Stimulated activated CD4-positive, alpha-beta T cell treated with anti-CD3 and anti-CD28 coated beads, Interleukin-2, amount 100 ng/mL, for 24 hours (primary cell): ENCODE data around the gene FAM90A26.
"Not testable (repeated sequence)": the region's sequence is repeated elsewhere in the genome, so short reads cannot be mapped to it uniquely, and the experiment has no call there.

Source experiments
- DNase-seq, 2 donors: peaks; one replicate each; pipeline ENCODE4 v3.0.0-alpha.2; 2020

The FAM90A26 gene

GRCh38 chr4:9165990-9166389 is 4.2 kb upstream of the FAM90A26 start:
- DNase-seq = not testable (repeated sequence)

DNA sequence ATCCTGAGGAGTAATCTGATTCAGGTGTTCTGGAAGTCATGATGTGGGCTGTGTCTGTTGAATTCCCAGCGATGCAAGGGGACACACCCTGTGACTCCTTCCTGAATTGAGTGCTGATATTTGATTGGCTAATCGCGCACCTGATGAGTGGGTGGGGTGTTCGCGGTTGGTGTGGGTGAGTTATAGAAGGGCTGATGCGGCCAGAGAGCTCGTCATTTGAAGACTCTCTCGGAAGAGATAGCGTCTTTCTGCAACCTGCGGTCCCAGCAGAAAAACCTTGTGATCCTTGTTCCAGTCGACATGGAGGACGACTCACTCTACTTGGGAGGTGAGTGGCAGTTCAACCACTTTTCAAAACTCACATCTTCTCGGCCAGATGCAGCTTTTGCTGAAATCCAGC is 40.1 kb downstream of the FAM90A26 start, which contains the start of gene USP17L10:
Gene USP17L10 (plus strand): TSS at position 301 of the 400 bp plus-strand sequence. CDS start 0 bp downstream, at position 301.
- DNase-seq = not testable (repeated sequence)

DNA sequence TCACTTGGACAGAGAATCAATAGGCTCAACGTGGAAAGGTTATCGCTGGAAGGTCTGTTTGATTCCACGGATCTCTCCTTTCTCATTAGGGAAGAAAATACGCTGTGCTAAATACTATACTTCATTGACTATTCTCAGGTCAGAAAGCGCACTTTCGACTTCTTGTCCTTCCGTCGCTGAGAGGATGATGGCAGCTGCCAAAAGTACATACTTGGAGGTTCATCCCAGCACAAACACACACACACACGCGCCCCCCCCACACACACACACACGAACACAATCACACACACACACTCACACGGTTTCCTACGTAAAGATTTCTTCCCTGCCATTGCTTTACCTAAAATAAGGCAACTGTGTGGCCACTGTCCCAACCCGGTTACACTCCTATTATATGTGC is 44.5 kb downstream of the FAM90A26 start:
- DNase-seq = not testable (repeated sequence)

DNA sequence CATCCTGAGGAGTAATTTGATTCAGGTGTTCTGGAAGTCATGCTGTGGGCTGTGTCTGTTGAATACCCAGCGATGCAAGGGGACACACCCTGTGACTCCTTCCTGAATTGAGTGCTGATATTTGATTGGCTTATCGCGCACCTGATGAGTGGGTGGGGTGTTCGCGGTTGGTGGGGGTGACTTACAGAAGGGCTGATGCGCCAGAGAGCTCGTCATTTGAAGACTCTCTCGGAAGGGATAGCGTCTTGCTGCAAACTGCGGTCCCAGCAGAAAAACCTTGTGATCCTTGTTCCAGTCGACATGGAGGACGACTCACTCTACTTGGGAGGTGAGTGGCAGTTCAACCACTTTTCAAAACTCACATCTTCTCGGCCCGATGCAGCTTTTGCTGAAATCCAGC is 44.9 kb downstream of the FAM90A26 start, which contains the start of gene USP17L11:
Gene USP17L11 (plus strand): TSS at position 301 of the 400 bp plus-strand sequence. CDS start 0 bp downstream, at position 301.
- not testable (repeated sequence) for DNase-seq

DNA sequence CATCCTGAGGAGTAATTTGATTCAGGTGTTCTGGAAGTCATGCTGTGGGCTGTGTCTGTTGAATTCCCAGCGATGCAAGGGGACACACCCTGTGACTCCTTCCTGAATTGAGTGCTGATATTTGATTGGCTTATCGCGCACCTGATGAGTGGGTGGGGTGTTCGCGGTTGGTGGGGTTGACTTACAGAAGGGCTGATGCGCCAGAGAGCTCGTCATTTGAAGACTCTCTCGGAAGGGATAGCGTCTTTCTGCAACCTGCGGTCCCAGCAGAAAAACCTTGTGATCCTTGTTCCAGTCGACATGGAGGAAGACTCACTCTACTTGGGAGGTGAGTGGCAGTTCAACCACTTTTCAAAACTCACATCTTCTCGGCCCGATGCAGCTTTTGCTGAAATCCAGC is 49.6 kb downstream of the FAM90A26 start, which contains the start of gene USP17L12:
Gene USP17L12 (plus strand): TSS at position 301 of the 400 bp plus-strand sequence. CDS start 0 bp downstream, at position 301.
- not testable (repeated sequence) for DNase-seq

GRCh38 chr4:9224596-9224995 is 54.4 kb downstream of the FAM90A26 start, which contains the start of gene USP17L13:
USP17L13 (plus strand) TSS chr4:9224896; CDS start chr4:9224896, 0 bp downstream.
- not testable (repeated sequence) for DNase-seq
